ENCODE measurements around the gene ARTN. TPM values are rescaled to one million over a fixed set of nuclear protein-coding genes. Genes with fewer than 3 reads are reported as not detected.

ARTN gene
- total RNA-seq, 3 donors from 2014 or later (not counting 1 experiment from before 2014, with no cell fraction given): 1.4 TPM; not detected in 2

GRCh38 chr1:43965316-43965715 lies 31.7 kb downstream of the ARTN start:
- intact Hi-C loops (cut with micrococcal nuclease): no loop called here
- no peak overlapping the region for H3K4me3 ChIP-seq (ENCODE audit: low read length)
- no peaks in the 10 kb centered on the region for H3K27me3 Mint-ChIP-seq (ENCODE audit: low read depth in 2 of 2)

GRCh38 chr1:43968348-43968948 lies 34.8 kb downstream of the ARTN start:
- DNase-seq (peak in 1 of 2 donors; percentile 56), ATAC-seq (no peak)
- no peak overlapping the region for H3K27ac Mint-ChIP-seq
- Histone ChIP-seq H3K27me3 (ENCODE audit: control insufficient read depth, insufficient read depth, low read length) (no peaks in the 10 kb centered on the region), H3K4me1 (ENCODE audit: control insufficient read depth, insufficient read depth, low read length) (peaks cover 20% of the 10 kb centered on the region), H3K27ac (ENCODE audit: low read length) (no peak overlapping the region), H3K9me3 (ENCODE audit: control insufficient read depth, insufficient read depth, low read length) (no peaks in the 10 kb centered on the region), H3K36me3 (ENCODE audit: control insufficient read depth, insufficient read depth, low read length) (peaks cover 3% of the 10 kb centered on the region), H3K4me3 (ENCODE audit: low read length) (no peak overlapping the region)
- H3K27me3 Mint-ChIP-seq (ENCODE audit: low read depth in 2 of 2): no peaks in the 10 kb centered on the region
- peaks cover 24 to 25% of the 10 kb centered on the region in 2 donors for H3K4me1 Mint-ChIP-seq
- no peak overlapping the region for H3K4me3 Mint-ChIP-seq
- WGBS (ENCODE audit: insufficient coverage): 94% methylated on average over 6 of the region's 6 CpGs
- intact Hi-C loops (cut with micrococcal nuclease): no loop called here
- no peaks in the 10 kb centered on the region for H3K9me3 Mint-ChIP-seq
- no peak for TF ChIP-seq CTCF (IDR thresholded peaks at IDR 0.05)
- H3K36me3 Mint-ChIP-seq: no peaks in the 10 kb centered on the region

More at GRCh38 chr1:43965316-43965715, 31.7 kb downstream of the ARTN start:
- no peak for DNase-seq
- Histone ChIP-seq H3K27ac (ENCODE audit: low read length) (no peak overlapping the region), H3K27me3 (ENCODE audit: control insufficient read depth, insufficient read depth, low read length) (no peaks in the 10 kb centered on the region), H3K9me3 (ENCODE audit: control insufficient read depth, insufficient read depth, low read length) (no peaks in the 10 kb centered on the region), H3K36me3 (ENCODE audit: control insufficient read depth, insufficient read depth, low read length) (peaks cover 9% of the 10 kb centered on the region), H3K4me1 (ENCODE audit: control insufficient read depth, insufficient read depth, low read length) (peaks cover 10% of the 10 kb centered on the region)
- no peaks in the 10 kb centered on the region for H3K9me3 Mint-ChIP-seq
- ATAC-seq: no peak
- 96% methylated on average over 3 of the region's 3 CpGs for WGBS (ENCODE audit: insufficient coverage)
- no peak overlapping the region for H3K4me3 Mint-ChIP-seq
- peaks cover 11 to 13% of the 10 kb centered on the region in 2 donors for H3K4me1 Mint-ChIP-seq
- no peaks in the 10 kb centered on the region for H3K36me3 Mint-ChIP-seq
- no peak for TF ChIP-seq CTCF (IDR thresholded peaks at IDR 0.05)
- H3K27ac Mint-ChIP-seq: no peak overlapping the region

GRCh38 chr1:43969416-43969745 lies 35.8 kb downstream of the ARTN start:
- H3K4me3 ChIP-seq (ENCODE audit: low read length): no peak overlapping the region
- H3K27ac Mint-ChIP-seq: peak overlapping the region; percentile 75 to 82
- H3K27me3 ChIP-seq (ENCODE audit: control insufficient read depth, insufficient read depth, low read length): no peaks in the 10 kb centered on the region
- TF ChIP-seq CTCF (IDR thresholded peaks at IDR 0.05): no peak
- peaks cover 26% of the 10 kb centered on the region for H3K4me1 ChIP-seq (ENCODE audit: control insufficient read depth, insufficient read depth, low read length)
- H3K4me3 Mint-ChIP-seq: peak overlapping the region; percentile 95
- DNase-seq (no peak), ATAC-seq (no peak)
- no peaks in the 10 kb centered on the region for H3K36me3 Mint-ChIP-seq
- no peaks in the 10 kb centered on the region for H3K27me3 Mint-ChIP-seq (ENCODE audit: low read depth in 2 of 2)
- intact Hi-C loops (cut with micrococcal nuclease): loop anchor here (1.0 kb wide), 1 partner anchor 23 kb away; the partner anchor contains the start of gene IPO13
- H3K36me3 ChIP-seq (ENCODE audit: control insufficient read depth, insufficient read depth, low read length): peaks cover 3% of the 10 kb centered on the region
- no peak overlapping the region for H3K27ac ChIP-seq (ENCODE audit: low read length)
- no peaks in the 10 kb centered on the region for H3K9me3 Mint-ChIP-seq
- WGBS (ENCODE audit: insufficient coverage): 65% methylated on average over 7 of the region's 7 CpGs
- H3K4me1 Mint-ChIP-seq: peaks cover 34% of the 10 kb centered on the region in 2 donors
- H3K9me3 ChIP-seq (ENCODE audit: control insufficient read depth, insufficient read depth, low read length): no peaks in the 10 kb centered on the region

All from natural killer cell (primary cell).